H1 (cell line): ENCODE results near the gene NACAD. TPM values are rescaled to one million over a fixed set of nuclear protein-coding genes. Genes with fewer than 3 reads are reported as not detected.

ENCODE experiments used
- CTCF ChIA-PET: fragments of 300-600 bp; sonication (Branson Sonifier 250); formaldehyde crosslinking; loops from one replicate; lab custom pipeline; 2021; ENCODE audit not compliant: partially characterized antibody; lab: Charles Lee
- POLR2A ChIA-PET: fragments of 300-600 bp; sonication (Branson Sonifier 250); formaldehyde crosslinking; loops from one replicate; lab custom pipeline; 2021; ENCODE audit warnings: inconsistent platforms; ENCODE audit not compliant: partially characterized antibody; lab: Charles Lee
- DNase-seq, 2 experiments: peaks; one replicate each; pipeline versions ENCODE4 v3.0.0 to v3.0.0-alpha.2; 2010 to 2022; ENCODE audit warnings: low spot score in 2 of 2, low read depth in 1 of 2, mixed read lengths in 1 of 2
- FAIRE-seq: peaks from 2 replicates; lab custom pipeline; 2011; peaks lifted over from hg19 to GRCh38; lab: Jason Lieb, UNC
- H2AFZ ChIP-seq: 2 replicates; pipeline ENCODE4 v1.8.1; 2012; ENCODE audit warnings: low read length, inconsistent platforms
- H2AK5ac ChIP-seq: 2 replicates; pipeline ENCODE4 v1.6.1; 2013; ENCODE audit warnings: low read depth, low read length
- H2BK120ac ChIP-seq: replicated peaks from 2 replicates; pipeline ENCODE3; 2013; ENCODE audit warnings: low read depth, low read length, inconsistent platforms
- H2BK12ac ChIP-seq: 2 replicates; pipeline ENCODE4 v1.6.1; 2013; ENCODE audit warnings: low read depth, low read length
- H2BK15ac ChIP-seq: 2 replicates; pipeline ENCODE4 v1.6.1; 2013; ENCODE audit warnings: low read length
- H2BK20ac ChIP-seq: 2 replicates; pipeline ENCODE4 v1.6.1; 2013; ENCODE audit warnings: low read length
- H2BK5ac ChIP-seq: 2 replicates; pipeline ENCODE4 v1.6.1; 2013; ENCODE audit warnings: low read depth, low read length
- H3K14ac ChIP-seq: 2 replicates; pipeline ENCODE4 v1.6.1; 2013; ENCODE audit warnings: inconsistent platforms; ENCODE audit not compliant: insufficient read length
- H3K18ac ChIP-seq: 2 replicates; pipeline ENCODE4 v1.6.1; 2013; ENCODE audit warnings: low read length; ENCODE audit errors: extremely low read depth
- H3K23ac ChIP-seq: 2 replicates; pipeline ENCODE4 v1.6.1; 2013; ENCODE audit warnings: inconsistent platforms; ENCODE audit not compliant: insufficient read length
- H3K23me2 ChIP-seq: 2 replicates; pipeline ENCODE4 v1.6.1; 2013; ENCODE audit warnings: low read depth, low read length
- H3K27ac ChIP-seq: 2 replicates; pipeline ENCODE4 v1.6.1; 2011; ENCODE audit warnings: low read depth, low read length, inconsistent platforms
- H3K27me3 ChIP-seq, 4 experiments: replicated peaks in 1 of 4; 1 replicate in 1 of 4; 2 replicates in 3 of 4; pipeline versions ENCODE4 v1.6.1 to v1.8.1; 2011 to 2013; ENCODE audit warnings: low read length in 3 of 4, mild to moderate bottlenecking in 3 of 4, inconsistent platforms in 2 of 4, mixed read lengths in 2 of 4, moderate library complexity in 1 of 4; ENCODE audit not compliant: control insufficient read depth in 3 of 4, insufficient read depth in 3 of 4; ENCODE audit errors: extremely low read depth in 1 of 4
- H3K36me3 ChIP-seq, 4 experiments: 2 replicates each; pipeline versions ENCODE4 v1.6.1 to v1.8.1; 2011 to 2013; ENCODE audit warnings: mild to moderate bottlenecking in 4 of 4, low read length in 3 of 4, moderate library complexity in 2 of 4, control low read depth in 1 of 4, inconsistent platforms in 1 of 4; ENCODE audit not compliant: insufficient read depth in 4 of 4, control insufficient read depth in 2 of 4
- H3K4ac ChIP-seq: replicated peaks from 2 replicates; pipeline ENCODE3; 2013; ENCODE audit warnings: low read length, low read depth, mixed read lengths, inconsistent platforms; ENCODE audit not compliant: insufficient read length
- H3K4me1 ChIP-seq, 4 experiments: replicated peaks in 1 of 4; 1 replicate in 1 of 4; 2 replicates in 3 of 4; pipeline versions ENCODE4 v1.6.1 to v1.8.1; 2011 to 2013; ENCODE audit warnings: low read length in 3 of 4, inconsistent platforms in 2 of 4, mixed read lengths in 1 of 4; ENCODE audit not compliant: insufficient read depth in 4 of 4, control insufficient read depth in 3 of 4
- H3K4me2 ChIP-seq, 2 experiments: 2 replicates each; pipeline versions ENCODE4 v1.6.1 to v1.8.1; 2011 to 2013; ENCODE audit warnings: low read depth in 2 of 2, low read length in 2 of 2, control low read depth in 1 of 2, inconsistent platforms in 1 of 2, mild to moderate bottlenecking in 1 of 2; ENCODE audit not compliant: insufficient read depth in 1 of 2
- H3K4me3 ChIP-seq, 4 experiments: fragments of 200-600, 300-600 bp in 1 of 4; sonication (generic), shearing (Covaris generic), sonication (Bioruptor Twin) in 1 of 4; 2 replicates each; pipeline versions ENCODE4 v1.5.1 to v1.8.1; 2011 to 2016; ENCODE audit warnings: low read length in 4 of 4, low read depth in 3 of 4, control low read depth in 2 of 4, inconsistent platforms in 2 of 4, mild to moderate bottlenecking in 2 of 4, mixed read lengths in 1 of 4, moderate library complexity in 1 of 4; ENCODE audit not compliant: insufficient read depth in 2 of 4; ENCODE audit errors: extremely low read depth in 1 of 4
- H3K56ac ChIP-seq: replicated peaks from 2 replicates; pipeline ENCODE3; 2013; ENCODE audit warnings: low read depth, mild to moderate bottlenecking, mixed read lengths, low read length, inconsistent platforms; ENCODE audit not compliant: insufficient read length
- H3K79me1 ChIP-seq: 2 replicates; pipeline ENCODE4 v1.6.1; 2013; ENCODE audit warnings: low read depth, low read length, control low read depth
- H3K79me2 ChIP-seq, 2 experiments: 2 replicates each; pipeline versions ENCODE4 v1.6.1 to v1.8.1; 2012 to 2013; ENCODE audit warnings: low read length in 2 of 2, mild to moderate bottlenecking in 2 of 2, inconsistent platforms in 1 of 2; ENCODE audit not compliant: insufficient read depth in 2 of 2, control insufficient read depth in 1 of 2
- H3K9ac ChIP-seq, 4 experiments: replicated peaks in 1 of 4; 1 replicate in 1 of 4; 2 replicates in 3 of 4; pipeline versions ENCODE4 v1.6.1 to v1.8.1; 2011 to 2013; ENCODE audit warnings: low read depth in 3 of 4, low read length in 3 of 4, control low read depth in 2 of 4, mild to moderate bottlenecking in 2 of 4, moderate library complexity in 2 of 4, inconsistent platforms in 1 of 4; ENCODE audit errors: extremely low read depth in 1 of 4
- H3K9me3 ChIP-seq, 2 experiments: 2 replicates each; pipeline versions ENCODE4 v1.6.1 to v1.8.1; 2012 to 2013; ENCODE audit warnings: mild to moderate bottlenecking in 2 of 2, moderate library complexity in 2 of 2, control low read depth in 1 of 2, inconsistent platforms in 1 of 2, low read depth in 1 of 2, low read length in 1 of 2, mixed read lengths in 1 of 2; ENCODE audit not compliant: insufficient read depth in 2 of 2
- H4K20me1 ChIP-seq, 2 experiments: replicated peaks in 1 of 2; 2 replicates each; pipeline versions ENCODE3 to v1.8.1; 2011 to 2013; ENCODE audit warnings: inconsistent platforms in 2 of 2, low read length in 2 of 2, mild to moderate bottlenecking in 1 of 2; ENCODE audit not compliant: insufficient read depth in 2 of 2, control insufficient read depth in 1 of 2
- H4K5ac ChIP-seq: 2 replicates; pipeline ENCODE4 v1.6.1; 2013; ENCODE audit warnings: low read length, low read depth, mixed read lengths, inconsistent platforms; ENCODE audit not compliant: insufficient read length
- H4K8ac ChIP-seq: 2 replicates; pipeline ENCODE4 v1.8.0; 2013; ENCODE audit warnings: mild to moderate bottlenecking, moderate library complexity, low read length, inconsistent platforms; ENCODE audit not compliant: insufficient read depth; ENCODE audit errors: extremely low read depth
- H4K91ac ChIP-seq: replicated peaks from 2 replicates; pipeline ENCODE3; 2013; ENCODE audit warnings: low read length, mixed read lengths, inconsistent platforms; ENCODE audit not compliant: insufficient read length
- BCL11A ChIP-seq, 2 experiments: IDR thresholded peaks; one replicate each; pipeline ENCODE4 v1.6.1; 2011; ENCODE audit warnings: low read depth in 2 of 2, low read length in 2 of 2, mild to moderate bottlenecking in 2 of 2
- CBX8 ChIP-seq: fragments of 300-800, 300-1000 bp; sonication (generic); IDR thresholded peaks from 2 replicates; pipeline ENCODE4 v1.7.1; 2016; ENCODE audit warnings: low read depth, low read length, borderline replicate concordance
- HDAC2 ChIP-seq, 2 experiments: fragments of 300-600 bp in 1 of 2; sonication (generic) in 1 of 2; IDR thresholded peaks; 2 replicates each; pipeline ENCODE4 v1.6.1; 2011 to 2012; ENCODE audit warnings: low read depth in 2 of 2, low read length in 2 of 2, mild to moderate bottlenecking in 2 of 2, moderate library complexity in 2 of 2, borderline replicate concordance in 1 of 2, inconsistent platforms in 1 of 2
- NANOG ChIP-seq: IDR thresholded peaks from 2 replicates; pipeline ENCODE4 v1.6.1; 2011; ENCODE audit warnings: low read length, low read depth, mild to moderate bottlenecking, inconsistent platforms; ENCODE audit not compliant: insufficient read depth, poor library complexity, severe bottlenecking
- RNF2 ChIP-seq: fragments of 200-900, 300-1000 bp; sonication (generic); IDR thresholded peaks from 2 replicates; pipeline ENCODE4 v1.7.1; 2016; ENCODE audit warnings: borderline replicate concordance, low read depth, mild to moderate bottlenecking, antibody characterized with exemption, low read length; ENCODE audit not compliant: poor library complexity, severe bottlenecking; ENCODE audit errors: missing control alignments
- SIN3A ChIP-seq, 2 experiments: IDR thresholded peaks in 1 of 2; conservative IDR thresholded peaks in 1 of 2; 2 replicates each; pipeline ENCODE4 v1.6.1; 2011 to 2012; ENCODE audit warnings: low read length in 2 of 2, improper control_type of control experiment in 1 of 2, low read depth in 1 of 2, mild to moderate bottlenecking in 1 of 2
- YY1 ChIP-seq: IDR thresholded peaks from 2 replicates; pipeline ENCODE4 v1.6.1; 2011; ENCODE audit warnings: low read depth, mild to moderate bottlenecking, low read length
- ZNF274 ChIP-seq: IDR thresholded peaks from 2 replicates; pipeline ENCODE4 v1.7.0; 2012; ENCODE audit warnings: low read length, borderline replicate concordance; ENCODE audit errors: extremely low read depth
- WGBS, 2 experiments: shearing (Covaris generic) in 1 of 2; methylation state at CpG; one replicate each; pipeline versions ENCODE4 v1.1.6 to v1.1.7; 2013 to 2015; ENCODE audit warnings: low lambda C conversion rate in 2 of 2, mixed read lengths in 2 of 2, inconsistent platforms in 1 of 2, low coverage in 1 of 2, missing lambda C conversion rate in 1 of 2; ENCODE audit not compliant: insufficient replicate concordance in 2 of 2, insufficient coverage in 1 of 2, insufficient read length in 1 of 2; ENCODE audit errors: extremely low coverage in 1 of 2, missing lambda C conversion rate in 1 of 2; 5-methylcytosine and 5-hydroxymethylcytosine counted together
- polyA plus RNA-seq, 7 experiments: library from polyadenylated mRNA; depleted of rRNA in 3 of 7; stranded (reverse) in 5 of 7; unstranded in 2 of 7; fragments of >200 nt in 5 of 7; fragments of 200-250 nt in 2 of 7; gene quantifications; 1 replicate in 5 of 7; 2 replicates in 1 of 7; 4 replicates in 1 of 7; pipeline versions ENCODE4 v1.2.1 to v1.2.3, GENCODE V29; 2011 to 2013; ENCODE audit warnings: missing spikeins in 2 of 7, mixed read lengths in 2 of 7
- total RNA-seq: library from RNA; stranded (reverse); fragmentation: NEBNext Ultra II Directional; extraction: Animal tissue kit (Norgen Biotek cat#: 25700); gene quantifications from 2 replicates; pipeline ENCODE4 v1.2.1, GENCODE V29; 2021

Gene NACAD
- total and polyA plus RNA-seq, 2 of the 8 experiments (the other 6 are each of a cell fraction or from before 2014, with no cell fraction given) = 1.3 to 6.0 TPM

DNA sequence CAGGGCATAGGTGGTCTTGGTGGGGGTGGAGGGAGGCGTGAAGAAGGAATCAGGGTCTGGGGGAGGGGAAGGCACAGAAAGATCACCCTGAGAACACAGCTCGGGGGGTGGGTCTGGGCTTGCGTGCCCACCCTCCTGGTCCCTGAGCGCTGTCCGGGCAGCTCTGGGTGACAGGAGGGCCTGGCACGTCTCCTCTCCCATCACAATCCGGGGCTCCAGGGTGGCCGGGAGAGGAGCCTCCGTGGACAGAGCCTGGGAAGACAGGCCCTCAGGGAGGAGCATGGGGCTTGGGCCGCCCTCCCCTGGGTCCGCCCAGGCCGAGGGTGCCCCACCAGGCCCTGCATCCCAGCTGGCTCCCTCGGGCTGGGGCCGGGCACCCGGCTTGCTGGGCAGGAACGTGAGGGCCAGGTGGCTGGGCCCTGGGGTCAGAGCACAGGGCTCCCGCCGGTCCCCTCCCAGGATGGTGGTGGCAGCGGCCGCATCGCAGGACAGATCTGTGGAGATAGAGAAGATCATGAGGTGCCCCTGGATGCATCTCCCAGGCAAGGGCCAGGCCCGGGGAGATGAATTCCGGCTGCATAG is 3.1 kb downstream of the NACAD start:
- H3K4me3 ChIP-seq = no peak overlapping the region
- no peak overlapping the region for H3K27ac ChIP-seq
- FAIRE-seq (no peak), DNase-seq (no peak)
- H3K4me1 ChIP-seq = peaks cover 0 to 7% (median 2%) of the 10 kb centered on the region in 4 experiments; a peak in 2 of 7 replicates
- H2BK15ac ChIP-seq = no peak overlapping the region
- no peaks in the 10 kb centered on the region for H3K36me3 ChIP-seq
- POLR2A ChIA-PET = interaction anchor here (1.5 kb wide), 1 partner anchor 20 kb away, joined by 5 read pairs; no protein-coding TSS in a partner anchor
- H3K27me3 ChIP-seq = peaks cover 0 to 15% (median 10%) of the 10 kb centered on the region in 4 experiments; a peak in 5 of 7 replicates
- no peak overlapping the region for H3K4ac ChIP-seq
- TF ChIP-seq CBX8 (no peak), RNF2 (no peak), HDAC2 (IDR thresholded peaks at IDR 0.05; ENCODE audit: borderline replicate concordance in 1 of 2, low read depth in 2 of 2, low read length in 2 of 2) (no peak), BCL11A (IDR thresholded peaks at IDR 0.05; ENCODE audit: low read depth in 2 of 2, low read length in 2 of 2) (no peak), NANOG (no peak), ZNF274 (no peak), SIN3A (conservative IDR thresholded peaks at IDR 0.05 in 1 of 2, IDR thresholded peaks at IDR 0.05 in 1 of 2; ENCODE audit: low read depth in 1 of 2, low read length in 2 of 2) (no peak), YY1 (no peak)
- no peaks in the 10 kb centered on the region for H3K79me1 ChIP-seq
- H2AFZ ChIP-seq = no peak overlapping the region
- H3K56ac ChIP-seq = no peak overlapping the region
- H3K4me2 ChIP-seq = no peak overlapping the region
- H2BK5ac ChIP-seq = no peak overlapping the region
- no peak overlapping the region for H3K14ac ChIP-seq
- no peak overlapping the region for H2AK5ac ChIP-seq
- H3K23me2 ChIP-seq = peaks cover 2% of the 10 kb centered on the region; the same call in 1 of the 2 replicates
- H2BK20ac ChIP-seq = no peak overlapping the region
- no peak overlapping the region for H4K5ac ChIP-seq
- H4K8ac ChIP-seq = no peak overlapping the region
- no peak overlapping the region for H3K18ac ChIP-seq
- no peak overlapping the region for H2BK12ac ChIP-seq
- CTCF ChIA-PET = interaction anchor here (0.9 to 1.5 kb wide), 4 partner anchors 13 to 113 kb away, joined by 3 to 4 read pairs (median 4); no protein-coding TSS in a partner anchor
- no peaks in the 10 kb centered on the region for H3K79me2 ChIP-seq
- no peak overlapping the region for H4K91ac ChIP-seq
- peaks cover 0 to 3% of the 10 kb centered on the region in 2 experiments for H4K20me1 ChIP-seq
- no peak overlapping the region for H2BK120ac ChIP-seq
- H3K9ac ChIP-seq = no peak overlapping the region
- 90% methylated on average over 13 of the region's 23 CpGs; no CpG with 5 or more reads in 1 of the 2 experiments for WGBS, 2 experiments
- no peak overlapping the region for H3K23ac ChIP-seq
- H3K9me3 ChIP-seq = no peaks in the 10 kb centered on the region
